HL-60 (cell line): Measurements from ENCODE around the gene SLAMF9.
A peak's percentile ranks its signal among the peaks of the same experiment; 100 is the strongest.

ENCODE experiments used
- DNase-seq, 2 experiments: peaks; one replicate each; pipeline ENCODE4 v3.0.0-alpha.2; 2010 to 2020; ENCODE audit warnings: low read depth in 1 of 2, low spot score in 1 of 2
- H3K27ac ChIP-seq: fragments of 250-450 bp; sonication (Bioruptor Pico); replicated peaks from 2 replicates; pipeline ENCODE4 v1.5.1; 2020; ENCODE audit warnings: mild to moderate bottlenecking, moderate library complexity
- H3K27me3 ChIP-seq: fragments of 250-450 bp; sonication (Bioruptor Pico); 2 replicates; pipeline ENCODE4 v1.5.1; 2021; ENCODE audit warnings: mild to moderate bottlenecking, moderate library complexity; ENCODE audit not compliant: insufficient read depth, poor library complexity, severe bottlenecking
- H3K4me3 ChIP-seq: replicated peaks from 2 replicates; pipeline ENCODE4 v1.5.1; 2011; ENCODE audit warnings: mild to moderate bottlenecking, control low read depth, low read length; ENCODE audit not compliant: insufficient read depth
- GABPA ChIP-seq: IDR thresholded peaks from 2 replicates; pipeline ENCODE4 v1.6.1; 2012; ENCODE audit warnings: low read depth
- POLR2AphosphoS5 ChIP-seq: IDR thresholded peaks from 2 replicates; pipeline ENCODE4 v1.6.1; 2012; ENCODE audit warnings: low read depth
- REST ChIP-seq: IDR thresholded peaks from 2 replicates; pipeline ENCODE4 v1.6.1; 2012; ENCODE audit warnings: low read depth; ENCODE audit not compliant: insufficient replicate concordance
- SPI1 ChIP-seq: IDR thresholded peaks from 2 replicates; pipeline ENCODE4 v1.6.1; 2012; ENCODE audit warnings: low read depth, mild to moderate bottlenecking, borderline replicate concordance
- TF ChIP-seq, protein P1 (sequence below): IDR thresholded peaks from one replicate; pipeline ENCODE4 v1.5.1; 2011; ENCODE audit warnings: low read length, control low read depth, inconsistent platforms; ENCODE audit not compliant: insufficient read depth

The SLAMF9 gene

DNA sequence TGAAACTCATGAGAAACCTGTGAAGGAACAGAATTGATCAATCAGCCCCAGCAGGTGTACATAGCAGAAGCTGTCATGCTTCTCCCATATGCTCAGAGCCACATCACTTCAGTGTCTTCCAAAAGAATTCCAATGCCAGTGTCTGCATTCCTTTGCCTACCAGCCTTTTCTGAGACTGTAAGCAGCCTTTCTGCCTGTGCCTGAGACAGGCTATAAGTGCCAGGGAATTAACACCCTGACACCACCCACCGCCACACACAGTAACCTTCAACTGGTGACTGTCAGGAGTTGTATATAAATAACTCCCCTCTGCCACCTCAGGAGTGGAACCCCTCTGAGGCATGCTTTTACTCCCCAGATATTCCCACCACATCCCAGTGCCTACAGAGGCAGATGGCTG is 38.1 kb upstream of the SLAMF9 start:
- TF ChIP-seq REST: no peak
- TF ChIP-seq GABPA: no peak
- TF ChIP-seq, protein P1, sequence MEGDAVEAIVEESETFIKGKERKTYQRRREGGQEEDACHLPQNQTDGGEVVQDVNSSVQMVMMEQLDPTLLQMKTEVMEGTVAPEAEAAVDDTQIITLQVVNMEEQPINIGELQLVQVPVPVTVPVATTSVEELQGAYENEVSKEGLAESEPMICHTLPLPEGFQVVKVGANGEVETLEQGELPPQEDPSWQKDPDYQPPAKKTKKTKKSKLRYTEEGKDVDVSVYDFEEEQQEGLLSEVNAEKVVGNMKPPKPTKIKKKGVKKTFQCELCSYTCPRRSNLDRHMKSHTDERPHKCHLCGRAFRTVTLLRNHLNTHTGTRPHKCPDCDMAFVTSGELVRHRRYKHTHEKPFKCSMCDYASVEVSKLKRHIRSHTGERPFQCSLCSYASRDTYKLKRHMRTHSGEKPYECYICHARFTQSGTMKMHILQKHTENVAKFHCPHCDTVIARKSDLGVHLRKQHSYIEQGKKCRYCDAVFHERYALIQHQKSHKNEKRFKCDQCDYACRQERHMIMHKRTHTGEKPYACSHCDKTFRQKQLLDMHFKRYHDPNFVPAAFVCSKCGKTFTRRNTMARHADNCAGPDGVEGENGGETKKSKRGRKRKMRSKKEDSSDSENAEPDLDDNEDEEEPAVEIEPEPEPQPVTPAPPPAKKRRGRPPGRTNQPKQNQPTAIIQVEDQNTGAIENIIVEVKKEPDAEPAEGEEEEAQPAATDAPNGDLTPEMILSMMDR: no peak
- no peak for TF ChIP-seq POLR2AphosphoS5
- TF ChIP-seq SPI1: no peak
- no peak for DNase-seq
- no peak overlapping the region for H3K4me3 ChIP-seq
- H3K27me3 ChIP-seq: no peaks in the 10 kb centered on the region
- no peak overlapping the region for H3K27ac ChIP-seq

- no peak overlapping the region for H3K27ac ChIP-seq
- no peak overlapping the region for H3K4me3 ChIP-seq
- peak; percentile 20 to 54 for DNase-seq
- TF ChIP-seq POLR2AphosphoS5: no peak
- no peak for TF ChIP-seq REST
- TF ChIP-seq, protein P1: no peak
- TF ChIP-seq SPI1: no peak
- no peak for TF ChIP-seq GABPA
- no peaks in the 10 kb centered on the region for H3K27me3 ChIP-seq
These were observed 37.5 kb upstream of the SLAMF9 start for GRCh38 chr1:159991513-159991912.

- Histone ChIP-seq H3K27ac (no peak overlapping the region), H3K4me3 (no peak overlapping the region), H3K27me3 (no peaks in the 10 kb centered on the region)
- DNase-seq: no peak
- no peak for TF ChIP-seq POLR2AphosphoS5
- no peak for TF ChIP-seq SPI1
- TF ChIP-seq, protein P1: no peak
- no peak for TF ChIP-seq REST
- no peak for TF ChIP-seq GABPA
These were observed 36.0 kb upstream of the SLAMF9 start for GRCh38 chr1:159990005-159990404.
